Measurements from ENCODE around the gene DDX42.

DNA sequence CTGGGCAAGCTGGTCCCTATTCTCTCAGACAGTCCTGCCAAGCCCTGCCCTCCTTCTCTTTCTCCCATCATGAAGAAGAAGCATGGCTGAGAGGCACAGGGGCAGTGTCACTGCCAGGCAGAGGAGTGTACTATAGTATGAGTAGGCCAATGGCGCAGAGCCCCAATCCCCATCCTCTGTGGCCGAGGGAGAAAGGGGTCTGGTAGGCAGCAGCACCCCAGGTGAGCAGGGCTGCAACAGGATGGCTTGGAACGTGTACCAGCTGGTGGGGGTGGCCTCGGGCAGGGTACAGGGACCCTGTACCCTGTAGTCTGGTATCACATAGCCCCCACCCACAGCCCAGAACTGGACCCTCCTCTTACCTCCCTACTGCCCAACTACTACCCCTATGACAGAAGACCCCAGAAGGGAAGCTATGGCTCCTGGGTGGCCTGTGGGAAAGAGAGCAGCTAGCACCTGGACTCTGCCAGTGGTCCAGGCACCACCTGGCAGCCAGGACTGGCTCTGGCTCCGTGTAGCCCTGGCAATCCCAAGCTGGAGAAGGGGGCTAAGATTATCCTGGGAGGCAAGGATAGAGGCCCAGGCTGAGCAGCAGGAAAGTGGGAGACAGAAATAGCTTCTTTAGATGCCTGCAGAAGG lies 64.1 kb downstream of the DDX42 start:
- TF ChIP-seq EZH2 (IDR thresholded peaks at IDR 0.05; ENCODE audit: insufficient read depth, poor library complexity, severe bottlenecking): no peak
- no peak for TF ChIP-seq EZH2phosphoT487 (IDR thresholded peaks at IDR 0.05; ENCODE audit: insufficient read depth, low read depth)

Measured in GM23248 (cell line).